ENCODE data around the gene GLS.

DNA sequence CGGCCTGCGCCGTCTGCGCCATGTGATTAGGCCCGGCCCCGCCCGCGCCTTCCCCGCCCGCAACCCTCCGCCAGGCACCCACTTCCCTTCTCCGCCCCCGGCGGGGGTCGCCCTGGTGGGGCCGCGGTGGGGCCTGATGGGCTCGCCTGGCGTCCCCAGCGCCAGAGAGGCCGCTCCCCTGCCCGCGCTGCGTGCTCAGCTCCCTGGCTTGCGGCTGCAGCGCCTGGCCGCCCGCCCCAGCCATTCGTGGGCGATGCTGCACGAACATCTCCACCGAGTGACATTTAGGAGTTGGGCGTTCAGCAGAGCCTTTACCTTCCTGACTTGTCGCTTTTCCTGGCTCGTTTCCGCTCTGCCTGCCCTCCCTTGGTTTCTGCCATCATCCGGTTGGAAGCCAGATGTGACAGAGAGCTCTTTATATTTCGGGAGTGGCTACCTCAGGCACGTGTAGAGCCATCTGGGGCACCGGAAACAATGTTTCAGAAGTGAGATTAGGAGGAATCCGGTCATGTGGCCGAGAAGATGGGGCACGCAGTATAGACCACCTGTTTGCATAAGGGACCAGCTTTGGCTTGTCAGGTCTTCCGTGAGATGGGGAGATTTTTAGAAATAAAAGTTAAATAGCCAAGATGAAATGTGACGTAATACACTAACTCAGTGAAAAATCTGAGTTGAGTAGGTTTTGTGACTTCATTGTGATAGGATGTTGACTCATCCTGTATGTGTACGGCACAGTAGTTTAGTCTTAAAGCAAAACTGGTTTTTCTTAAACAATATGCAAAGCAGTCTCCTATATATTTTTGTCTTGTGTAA lies 1.2 kb downstream of the GLS start:
- TF ChIP-seq, protein P1, sequence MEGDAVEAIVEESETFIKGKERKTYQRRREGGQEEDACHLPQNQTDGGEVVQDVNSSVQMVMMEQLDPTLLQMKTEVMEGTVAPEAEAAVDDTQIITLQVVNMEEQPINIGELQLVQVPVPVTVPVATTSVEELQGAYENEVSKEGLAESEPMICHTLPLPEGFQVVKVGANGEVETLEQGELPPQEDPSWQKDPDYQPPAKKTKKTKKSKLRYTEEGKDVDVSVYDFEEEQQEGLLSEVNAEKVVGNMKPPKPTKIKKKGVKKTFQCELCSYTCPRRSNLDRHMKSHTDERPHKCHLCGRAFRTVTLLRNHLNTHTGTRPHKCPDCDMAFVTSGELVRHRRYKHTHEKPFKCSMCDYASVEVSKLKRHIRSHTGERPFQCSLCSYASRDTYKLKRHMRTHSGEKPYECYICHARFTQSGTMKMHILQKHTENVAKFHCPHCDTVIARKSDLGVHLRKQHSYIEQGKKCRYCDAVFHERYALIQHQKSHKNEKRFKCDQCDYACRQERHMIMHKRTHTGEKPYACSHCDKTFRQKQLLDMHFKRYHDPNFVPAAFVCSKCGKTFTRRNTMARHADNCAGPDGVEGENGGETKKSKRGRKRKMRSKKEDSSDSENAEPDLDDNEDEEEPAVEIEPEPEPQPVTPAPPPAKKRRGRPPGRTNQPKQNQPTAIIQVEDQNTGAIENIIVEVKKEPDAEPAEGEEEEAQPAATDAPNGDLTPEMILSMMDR (IDR thresholded peaks at IDR 0.05) = no peak
- TF ChIP-seq POLR2AphosphoS5 (IDR thresholded peaks at IDR 0.05; ENCODE audit: insufficient read depth in 1 of 2, low read depth in 1 of 2) = peak; percentile 45 to 46

All from vagina (tissue), 2 donors.